HL-60 (cell line): ENCODE results near the gene PTK7.

Source experiments
- DNase-seq, 2 experiments: peaks; one replicate each; pipeline ENCODE4 v3.0.0-alpha.2; 2010 to 2020; ENCODE audit warnings: low read depth in 1 of 2, low spot score in 1 of 2
- H3K27ac ChIP-seq: fragments of 250-450 bp; sonication (Bioruptor Pico); replicated peaks from 2 replicates; pipeline ENCODE4 v1.5.1; 2020; ENCODE audit warnings: mild to moderate bottlenecking, moderate library complexity
- H3K27me3 ChIP-seq: fragments of 250-450 bp; sonication (Bioruptor Pico); 2 replicates; pipeline ENCODE4 v1.5.1; 2021; ENCODE audit warnings: mild to moderate bottlenecking, moderate library complexity; ENCODE audit not compliant: insufficient read depth, poor library complexity, severe bottlenecking
- H3K4me3 ChIP-seq: replicated peaks from 2 replicates; pipeline ENCODE4 v1.5.1; 2011; ENCODE audit warnings: mild to moderate bottlenecking, control low read depth, low read length; ENCODE audit not compliant: insufficient read depth
- GABPA ChIP-seq: IDR thresholded peaks from 2 replicates; pipeline ENCODE4 v1.6.1; 2012; ENCODE audit warnings: low read depth
- POLR2AphosphoS5 ChIP-seq: IDR thresholded peaks from 2 replicates; pipeline ENCODE4 v1.6.1; 2012; ENCODE audit warnings: low read depth
- SPI1 ChIP-seq: IDR thresholded peaks from 2 replicates; pipeline ENCODE4 v1.6.1; 2012; ENCODE audit warnings: low read depth, mild to moderate bottlenecking, borderline replicate concordance
- TF ChIP-seq, protein P1 (sequence below): IDR thresholded peaks from 2 replicates; pipeline ENCODE4 v1.6.1; 2012; ENCODE audit warnings: low read depth; ENCODE audit not compliant: insufficient replicate concordance
- TF ChIP-seq, protein P2 (sequence below): IDR thresholded peaks from one replicate; pipeline ENCODE4 v1.5.1; 2011; ENCODE audit warnings: low read length, control low read depth, inconsistent platforms; ENCODE audit not compliant: insufficient read depth

Gene PTK7

DNA sequence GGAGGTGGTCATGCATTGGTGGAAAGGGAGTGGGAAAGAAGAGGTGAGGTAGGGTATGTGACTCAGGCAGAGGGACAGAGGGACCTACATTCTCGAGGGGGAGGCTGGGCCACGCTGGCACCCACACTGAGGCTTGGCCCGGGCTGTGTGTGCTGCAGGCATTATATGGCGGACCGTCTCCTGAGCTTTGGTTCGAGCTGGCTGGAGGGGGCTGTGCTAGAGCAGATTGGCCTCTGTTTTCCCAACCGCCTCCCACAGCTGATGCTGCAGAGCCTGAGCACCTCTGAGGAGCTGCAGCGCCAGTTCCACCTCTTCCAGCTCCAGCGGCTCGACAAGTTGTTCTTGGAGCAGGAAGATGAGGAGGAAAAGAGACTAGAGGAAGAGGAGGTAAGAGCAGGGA lies 129.7 kb downstream of the PTK7 start:
- Histone ChIP-seq H3K27ac (no peak overlapping the region), H3K27me3 (no peaks in the 10 kb centered on the region), H3K4me3 (no peak overlapping the region)
- TF ChIP-seq GABPA (no peak), POLR2AphosphoS5 (no peak), SPI1 (no peak)
- TF ChIP-seq, protein P1, sequence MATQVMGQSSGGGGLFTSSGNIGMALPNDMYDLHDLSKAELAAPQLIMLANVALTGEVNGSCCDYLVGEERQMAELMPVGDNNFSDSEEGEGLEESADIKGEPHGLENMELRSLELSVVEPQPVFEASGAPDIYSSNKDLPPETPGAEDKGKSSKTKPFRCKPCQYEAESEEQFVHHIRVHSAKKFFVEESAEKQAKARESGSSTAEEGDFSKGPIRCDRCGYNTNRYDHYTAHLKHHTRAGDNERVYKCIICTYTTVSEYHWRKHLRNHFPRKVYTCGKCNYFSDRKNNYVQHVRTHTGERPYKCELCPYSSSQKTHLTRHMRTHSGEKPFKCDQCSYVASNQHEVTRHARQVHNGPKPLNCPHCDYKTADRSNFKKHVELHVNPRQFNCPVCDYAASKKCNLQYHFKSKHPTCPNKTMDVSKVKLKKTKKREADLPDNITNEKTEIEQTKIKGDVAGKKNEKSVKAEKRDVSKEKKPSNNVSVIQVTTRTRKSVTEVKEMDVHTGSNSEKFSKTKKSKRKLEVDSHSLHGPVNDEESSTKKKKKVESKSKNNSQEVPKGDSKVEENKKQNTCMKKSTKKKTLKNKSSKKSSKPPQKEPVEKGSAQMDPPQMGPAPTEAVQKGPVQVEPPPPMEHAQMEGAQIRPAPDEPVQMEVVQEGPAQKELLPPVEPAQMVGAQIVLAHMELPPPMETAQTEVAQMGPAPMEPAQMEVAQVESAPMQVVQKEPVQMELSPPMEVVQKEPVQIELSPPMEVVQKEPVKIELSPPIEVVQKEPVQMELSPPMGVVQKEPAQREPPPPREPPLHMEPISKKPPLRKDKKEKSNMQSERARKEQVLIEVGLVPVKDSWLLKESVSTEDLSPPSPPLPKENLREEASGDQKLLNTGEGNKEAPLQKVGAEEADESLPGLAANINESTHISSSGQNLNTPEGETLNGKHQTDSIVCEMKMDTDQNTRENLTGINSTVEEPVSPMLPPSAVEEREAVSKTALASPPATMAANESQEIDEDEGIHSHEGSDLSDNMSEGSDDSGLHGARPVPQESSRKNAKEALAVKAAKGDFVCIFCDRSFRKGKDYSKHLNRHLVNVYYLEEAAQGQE, result no peak
- TF ChIP-seq, protein P2, sequence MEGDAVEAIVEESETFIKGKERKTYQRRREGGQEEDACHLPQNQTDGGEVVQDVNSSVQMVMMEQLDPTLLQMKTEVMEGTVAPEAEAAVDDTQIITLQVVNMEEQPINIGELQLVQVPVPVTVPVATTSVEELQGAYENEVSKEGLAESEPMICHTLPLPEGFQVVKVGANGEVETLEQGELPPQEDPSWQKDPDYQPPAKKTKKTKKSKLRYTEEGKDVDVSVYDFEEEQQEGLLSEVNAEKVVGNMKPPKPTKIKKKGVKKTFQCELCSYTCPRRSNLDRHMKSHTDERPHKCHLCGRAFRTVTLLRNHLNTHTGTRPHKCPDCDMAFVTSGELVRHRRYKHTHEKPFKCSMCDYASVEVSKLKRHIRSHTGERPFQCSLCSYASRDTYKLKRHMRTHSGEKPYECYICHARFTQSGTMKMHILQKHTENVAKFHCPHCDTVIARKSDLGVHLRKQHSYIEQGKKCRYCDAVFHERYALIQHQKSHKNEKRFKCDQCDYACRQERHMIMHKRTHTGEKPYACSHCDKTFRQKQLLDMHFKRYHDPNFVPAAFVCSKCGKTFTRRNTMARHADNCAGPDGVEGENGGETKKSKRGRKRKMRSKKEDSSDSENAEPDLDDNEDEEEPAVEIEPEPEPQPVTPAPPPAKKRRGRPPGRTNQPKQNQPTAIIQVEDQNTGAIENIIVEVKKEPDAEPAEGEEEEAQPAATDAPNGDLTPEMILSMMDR, result no peak
- DNase-seq, result no peak

DNA sequence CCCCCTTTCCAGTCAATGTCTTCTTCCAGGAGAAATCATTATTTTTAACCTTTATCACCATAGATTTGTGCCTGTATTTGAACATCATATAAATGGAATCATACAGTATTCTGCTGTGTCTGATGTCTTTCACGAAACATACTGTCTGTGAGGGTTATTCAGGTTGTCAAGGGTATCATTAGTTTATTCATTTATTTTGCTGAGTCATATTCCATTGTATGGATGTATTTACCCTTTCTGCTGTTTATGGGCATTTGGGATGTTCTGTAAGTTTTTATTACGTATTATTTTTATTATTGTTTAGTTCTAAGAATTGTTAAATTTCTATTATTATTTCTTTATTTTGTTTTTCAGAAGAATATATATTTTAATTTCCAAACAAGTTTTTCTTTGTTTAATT lies 131.2 kb downstream of the PTK7 start:
- H3K27ac ChIP-seq, result no peak overlapping the region
- TF ChIP-seq GABPA (no peak), SPI1 (no peak), POLR2AphosphoS5 (no peak)
- TF ChIP-seq, protein P2, result no peak
- TF ChIP-seq, protein P1, result no peak
- no peak for DNase-seq
- no peaks in the 10 kb centered on the region for H3K27me3 ChIP-seq
- H3K4me3 ChIP-seq, result no peak overlapping the region
